HG03460 (cell line): Measurements from ENCODE around the gene ACADVL.

ENCODE experiments used
- ATAC-seq: cut with Tn5 transposase; IDR thresholded peaks from one replicate; pipeline ENCODE4 v1.9.1; 2021; ENCODE audit not compliant: unreplicated experiment

Gene ACADVL

DNA sequence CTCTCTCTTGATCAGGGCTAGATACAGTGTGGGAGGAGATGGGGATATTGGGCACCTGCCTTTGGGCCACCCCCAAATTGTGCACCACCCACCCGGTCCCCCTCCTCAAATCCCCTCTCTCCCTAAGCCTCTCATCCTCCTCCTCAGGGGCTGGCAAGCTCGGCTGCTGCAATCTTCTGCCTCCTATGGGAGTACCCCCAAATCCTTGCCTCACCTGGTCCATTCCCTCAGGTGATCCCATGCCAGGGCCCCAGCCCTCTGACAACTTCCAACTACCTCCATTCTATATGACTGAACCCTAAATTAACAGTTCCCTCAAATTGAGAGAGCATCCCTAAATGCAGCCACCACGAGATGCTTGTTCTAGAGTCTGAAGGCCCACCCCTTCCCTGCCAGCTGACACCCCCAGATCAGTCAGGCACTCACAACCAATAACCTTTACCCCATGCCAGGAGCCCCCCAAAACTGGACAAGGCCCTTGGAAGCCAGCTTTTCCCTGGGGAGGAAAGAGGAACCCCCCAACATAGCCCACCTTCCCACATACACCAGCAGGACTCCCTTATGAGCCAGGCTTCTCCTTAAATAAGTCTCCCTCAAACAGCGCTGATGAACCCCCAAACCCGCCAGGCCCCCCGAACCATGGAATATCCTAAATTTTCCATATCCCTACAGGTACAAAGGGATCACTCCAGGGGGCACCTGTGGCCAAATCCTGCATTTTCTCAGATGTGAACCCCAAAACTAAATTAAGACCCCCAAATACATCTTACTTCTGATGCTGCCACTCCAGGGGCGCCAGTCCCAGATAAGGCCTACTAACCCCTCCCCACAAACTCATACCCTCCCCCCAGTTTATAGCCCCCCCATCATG, 3.3 kb upstream of the ACADVL start:
- ATAC-seq: no peak

- no peak for ATAC-seq
Measured at GRCh38 chr17:7217113-7217987, 2.4 kb upstream of the ACADVL start.

DNA sequence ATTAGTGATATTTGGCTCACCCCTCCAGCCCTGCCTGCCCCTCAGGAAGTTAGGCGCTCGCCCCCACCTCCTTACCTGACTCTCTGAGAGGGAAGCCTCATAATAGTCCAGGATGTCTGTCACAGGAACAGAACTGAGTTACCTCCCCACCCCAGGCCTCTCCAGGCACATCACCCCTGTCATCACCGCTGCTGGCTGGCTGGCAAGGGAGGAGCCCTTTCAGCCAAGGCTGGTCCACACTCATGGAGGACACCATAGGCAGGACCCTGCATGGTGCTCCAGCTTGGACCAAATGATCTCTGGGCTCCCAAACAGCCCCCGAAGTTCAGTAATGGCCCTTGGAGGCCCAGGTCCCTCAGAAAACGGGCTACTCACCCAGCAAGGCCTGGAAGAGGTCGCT, 1.6 kb upstream of the ACADVL start:
- ATAC-seq: no peak

GRCh38 chr17:7218758-7219157, 980 bp upstream of the ACADVL start:
- ATAC-seq: no peak

DNA sequence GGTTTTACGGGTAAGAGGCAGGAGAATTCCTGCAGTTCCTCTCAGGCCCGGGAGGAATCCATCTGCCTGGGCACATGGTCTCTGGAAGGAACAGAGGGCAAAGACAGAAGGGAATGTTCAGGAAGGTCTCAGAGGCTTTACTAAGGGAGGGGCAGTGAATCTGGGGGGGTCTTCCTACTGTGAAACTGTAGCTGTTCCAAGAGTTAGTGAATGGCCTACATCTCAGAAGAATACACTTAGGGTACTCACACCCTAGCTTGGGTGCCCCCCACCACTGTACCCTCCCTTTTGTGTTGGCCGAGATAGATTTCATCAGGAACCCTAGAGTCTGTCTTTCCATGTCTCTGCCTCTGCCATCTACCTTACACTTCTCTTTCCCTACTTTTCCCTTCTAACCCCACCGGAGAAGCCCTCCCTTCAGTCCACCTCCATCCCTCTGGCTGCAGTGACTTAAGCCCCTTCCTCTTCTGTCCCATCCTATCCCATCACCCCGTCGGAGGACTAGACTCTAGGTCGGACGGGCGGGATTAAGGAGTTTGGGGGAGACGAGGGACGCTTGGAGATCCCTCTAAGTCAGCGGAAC, 418 bp upstream of the ACADVL start:
- no peak for ATAC-seq

DNA sequence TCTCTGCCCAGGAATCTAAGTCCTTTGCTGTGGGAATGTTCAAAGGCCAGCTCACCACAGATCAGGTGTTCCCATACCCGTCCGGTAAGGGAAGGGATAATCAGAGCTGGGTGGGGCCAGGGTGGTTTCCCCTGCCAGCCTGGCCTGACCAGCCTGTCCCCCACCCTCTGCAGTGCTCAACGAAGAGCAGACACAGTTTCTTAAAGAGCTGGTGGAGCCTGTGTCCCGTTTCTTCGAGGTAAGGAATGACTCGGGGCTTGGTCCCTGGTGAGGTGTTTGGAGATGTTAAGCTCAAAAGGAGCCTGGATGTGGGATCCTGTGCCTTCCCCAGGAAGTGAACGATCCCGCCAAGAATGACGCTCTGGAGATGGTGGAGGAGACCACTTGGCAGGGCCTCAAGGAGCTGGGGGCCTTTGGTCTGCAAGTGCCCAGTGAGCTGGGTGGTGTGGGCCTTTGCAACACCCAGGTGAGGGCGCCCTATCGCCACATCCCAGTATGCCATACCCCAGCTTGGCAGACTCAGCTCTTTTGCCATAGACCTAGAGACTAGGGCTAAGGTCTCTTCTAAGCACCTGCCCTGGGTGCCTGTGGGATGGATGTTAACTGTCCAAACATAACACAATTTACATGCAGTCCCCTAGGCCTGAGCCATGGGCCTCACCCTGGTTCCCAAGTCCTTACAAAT, 997 bp downstream of the ACADVL start:
- ATAC-seq: no peak

GRCh38 chr17:7221278-7222092, 1.7 kb downstream of the ACADVL start:
- ATAC-seq: no peak

GRCh38 chr17:7222093-7222971, 2.6 kb downstream of the ACADVL start:
- ATAC-seq: no peak

- no peak for ATAC-seq
Measured at GRCh38 chr17:7222972-7223292, 3.2 kb downstream of the ACADVL start.

GRCh38 chr17:7223375-7223774, 3.6 kb downstream of the ACADVL start:
- ATAC-seq: no peak

DNA sequence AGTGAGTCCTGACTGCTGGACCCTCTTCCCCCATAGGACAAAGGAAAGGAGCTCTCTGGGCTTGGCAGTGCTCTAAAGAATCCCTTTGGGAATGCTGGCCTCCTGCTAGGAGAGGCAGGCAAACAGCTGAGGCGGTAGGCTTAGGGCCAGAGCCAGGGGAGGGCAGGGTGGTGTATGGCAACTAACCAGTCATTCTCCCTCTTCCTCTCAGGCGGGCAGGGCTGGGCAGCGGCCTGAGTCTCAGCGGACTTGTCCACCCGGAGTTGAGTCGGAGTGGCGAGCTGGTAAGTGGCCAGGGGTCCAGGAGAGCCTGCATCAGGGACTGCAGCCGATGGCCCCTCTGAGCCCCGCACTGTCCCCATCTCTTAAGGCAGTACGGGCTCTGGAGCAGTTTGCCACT, 4.4 kb downstream of the ACADVL start:
- ATAC-seq: no peak

DNA sequence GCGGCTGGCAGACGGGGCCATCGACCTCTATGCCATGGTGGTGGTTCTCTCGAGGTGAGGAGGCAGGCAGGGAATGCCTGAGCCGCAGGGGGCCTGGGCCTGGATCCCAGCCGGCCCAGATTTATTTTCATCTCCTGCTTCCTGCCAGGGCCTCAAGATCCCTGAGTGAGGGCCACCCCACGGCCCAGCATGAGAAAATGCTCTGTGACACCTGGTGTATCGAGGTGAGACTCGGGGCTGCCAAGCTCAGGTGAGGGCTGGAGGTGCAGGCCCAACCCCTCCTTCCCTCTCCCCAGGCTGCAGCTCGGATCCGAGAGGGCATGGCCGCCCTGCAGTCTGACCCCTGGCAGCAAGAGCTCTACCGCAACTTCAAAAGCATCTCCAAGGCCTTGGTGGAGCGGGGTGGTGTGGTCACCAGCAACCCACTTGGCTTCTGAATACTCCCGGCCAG, 4.9 kb downstream of the ACADVL start:
- ATAC-seq: no peak

- no peak for ATAC-seq
Measured at GRCh38 chr17:7225711-7226331, 6.1 kb downstream of the ACADVL start.

DNA sequence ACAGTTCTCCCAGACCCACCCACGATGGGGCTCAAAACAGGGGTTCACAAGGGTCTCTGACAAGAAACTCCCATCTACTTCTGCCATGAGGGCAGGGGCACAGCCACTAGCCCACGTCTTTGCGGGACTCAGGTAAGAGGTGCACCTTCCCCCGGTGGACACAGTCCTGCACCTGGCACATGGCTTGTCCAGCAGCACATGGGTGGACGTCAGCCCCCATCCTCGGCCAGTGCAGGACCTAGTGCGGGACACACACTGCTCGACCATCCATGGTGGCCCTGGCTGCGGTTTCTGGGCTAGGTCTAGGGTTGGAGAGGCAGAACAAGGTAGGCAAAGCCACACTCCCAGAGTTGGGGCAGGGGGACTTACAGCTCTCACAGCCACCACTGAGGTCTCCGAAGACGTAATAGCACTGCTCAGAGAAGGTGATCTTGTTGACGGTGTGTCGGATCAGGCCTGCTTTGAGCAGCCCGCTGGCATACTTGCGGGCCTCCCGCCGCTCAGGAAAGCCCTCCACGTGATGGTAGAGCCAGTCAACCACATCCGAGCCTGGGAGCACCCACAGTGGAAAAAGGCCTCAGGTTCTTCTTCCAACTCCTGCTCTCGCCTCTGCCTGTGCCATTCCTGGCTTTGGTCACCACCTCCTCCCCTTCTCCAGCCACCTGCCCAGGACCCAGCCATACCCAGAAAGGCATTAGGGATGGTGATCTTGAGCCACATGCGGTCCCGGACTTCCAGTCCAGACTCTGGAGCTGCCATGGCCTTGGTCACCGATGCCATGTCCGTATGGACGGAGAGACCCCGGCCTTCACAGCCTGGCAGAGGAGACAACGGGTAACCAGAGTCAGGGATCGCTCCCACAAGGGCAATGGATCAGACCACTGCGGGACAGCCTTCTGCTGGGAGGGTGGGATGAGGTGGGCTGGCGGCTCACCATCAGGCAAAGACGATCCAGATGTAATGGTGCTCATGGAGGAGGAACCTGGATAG, 7.3 kb downstream of the ACADVL start:
- ATAC-seq: no peak

DNA sequence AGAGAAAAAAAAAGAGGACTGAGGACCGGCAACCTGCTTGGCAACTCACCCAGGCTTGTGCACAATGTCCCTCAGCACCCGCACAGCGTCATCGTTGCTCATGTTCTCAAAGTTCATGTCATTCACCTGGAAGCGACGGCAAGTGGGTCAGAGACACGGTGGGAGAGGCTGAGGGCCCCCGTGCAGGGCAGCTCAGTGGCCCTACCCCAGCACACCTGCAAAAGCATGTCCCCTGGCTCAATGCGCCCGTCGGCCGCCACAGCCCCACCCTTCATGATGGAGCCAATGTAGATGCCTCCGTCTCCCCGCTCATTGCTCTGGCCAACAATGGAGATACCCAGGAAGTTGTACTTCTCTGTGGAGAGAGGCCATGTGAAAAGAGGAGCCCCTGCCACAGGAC, 9.2 kb downstream of the ACADVL start:
- no peak for ATAC-seq

DNA sequence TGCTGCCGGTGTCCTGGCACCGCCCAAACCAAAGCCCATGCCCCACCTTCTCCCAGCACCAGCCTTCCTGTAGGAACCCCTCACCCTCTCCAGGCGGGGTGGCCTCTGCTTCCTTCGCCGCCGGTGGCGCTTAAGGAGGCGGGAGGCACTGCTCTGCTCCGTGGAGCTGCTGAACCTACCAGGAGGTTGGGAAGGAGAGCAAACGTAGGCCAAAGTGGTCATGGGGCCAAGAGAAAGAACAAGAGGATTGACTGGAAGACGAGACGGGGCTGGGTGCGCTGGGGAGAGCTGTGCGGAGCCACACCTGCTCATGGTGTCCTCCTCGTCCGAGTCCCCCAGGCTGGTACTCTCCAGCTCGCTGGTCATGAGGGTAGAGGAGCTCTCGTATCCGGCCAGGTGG, 9.8 kb downstream of the ACADVL start:
- no peak for ATAC-seq

- no peak for ATAC-seq
Measured at GRCh38 chr17:7232114-7232513, 12.4 kb downstream of the ACADVL start.

DNA sequence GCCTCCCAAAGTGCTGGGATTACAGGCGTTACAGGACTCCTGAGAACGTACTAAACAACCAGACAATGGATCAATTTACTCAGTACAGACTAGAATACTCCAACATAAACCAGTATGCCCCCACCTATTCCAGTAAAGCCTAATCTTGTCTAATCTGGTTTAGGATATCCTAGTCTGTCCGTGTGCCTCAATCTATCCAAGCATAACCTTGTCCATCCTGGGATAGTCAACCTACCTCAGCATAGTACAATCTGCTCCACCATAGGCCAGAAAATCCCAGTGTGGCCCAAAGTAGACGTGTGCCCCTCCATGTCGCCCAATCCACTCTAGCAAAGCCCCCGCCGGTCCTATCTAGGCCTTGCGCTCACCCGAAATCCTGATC, 14.0 kb downstream of the ACADVL start:
- no peak for ATAC-seq
